ENCODE measurements around the gene M1AP.

The M1AP gene

DNA sequence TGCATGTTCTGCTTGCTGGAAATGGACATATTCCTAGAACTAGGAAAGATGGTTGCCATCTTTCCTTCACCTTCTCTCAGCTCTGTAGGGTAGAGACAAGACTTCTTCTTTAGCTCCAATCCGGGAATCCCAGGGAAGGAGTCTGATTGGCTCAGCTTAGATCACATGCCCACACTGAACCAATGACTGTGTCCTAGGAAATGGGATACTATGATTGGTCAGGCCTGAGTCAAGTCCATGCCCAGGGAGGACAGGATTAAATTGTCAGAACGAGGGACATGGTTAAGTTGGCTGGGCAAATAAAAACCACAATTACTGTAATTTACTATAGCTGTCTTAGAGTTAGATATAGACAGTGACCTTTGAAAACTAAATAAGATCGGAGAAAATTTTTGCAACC is 37.3 kb upstream of the M1AP start:
- Histone ChIP-seq H3K36me3 (ENCODE audit: control insufficient read depth in 5 of 5, insufficient read depth in 5 of 5, low read length in 5 of 5) (peaks cover 0 to under 1% (median 0%) of the 10 kb centered on the region in 5 donors), H3K4me3 (ENCODE audit: low read depth in 1 of 5, low read length in 5 of 5) (no peak overlapping the region), H3K27me3 (ENCODE audit: control insufficient read depth in 5 of 5, insufficient read depth in 4 of 5, low read length in 5 of 5) (no peaks in the 10 kb centered on the region), H3K9me3 (ENCODE audit: control insufficient read depth in 5 of 5, low read length in 5 of 5) (no peaks in the 10 kb centered on the region), H3K4me1 (ENCODE audit: control insufficient read depth in 5 of 5, insufficient read depth in 5 of 5, low read length in 5 of 5) (peaks cover 0 to 10% (median 4%) of the 10 kb centered on the region in 5 donors), H3K27ac (ENCODE audit: low read depth, low read length) (no peak overlapping the region), H3K9ac (ENCODE audit: low read length in 5 of 5) (no peak overlapping the region)

DNA sequence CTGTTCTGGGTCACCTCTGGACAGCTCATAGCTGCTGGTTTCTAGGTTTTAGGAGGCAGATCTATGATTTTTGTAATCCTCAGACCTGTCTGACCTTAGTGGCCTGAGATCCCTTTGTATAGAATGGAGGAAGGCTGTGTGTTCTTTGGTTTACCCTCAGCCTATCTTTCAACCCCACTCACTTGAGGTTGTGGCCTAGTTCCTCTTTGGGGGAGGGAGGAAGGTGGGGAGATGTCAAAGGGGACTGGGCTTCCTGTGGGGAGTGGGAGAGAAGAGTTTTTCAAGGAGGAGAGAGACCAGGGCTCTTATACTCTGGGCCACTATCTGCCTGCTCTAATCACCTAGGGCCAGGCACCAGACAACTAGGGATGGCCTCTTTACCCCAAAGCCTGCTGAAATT is 34.4 kb upstream of the M1AP start:
- Histone ChIP-seq H3K4me3 (ENCODE audit: low read depth in 1 of 5, low read length in 5 of 5) (no peak overlapping the region), H3K27ac (ENCODE audit: low read depth, low read length) (no peak overlapping the region), H3K4me1 (ENCODE audit: control insufficient read depth in 5 of 5, insufficient read depth in 5 of 5, low read length in 5 of 5) (peaks cover 0 to 14% (median 4%) of the 10 kb centered on the region in 5 donors), H3K9me3 (ENCODE audit: control insufficient read depth in 5 of 5, low read length in 5 of 5) (no peaks in the 10 kb centered on the region), H3K27me3 (ENCODE audit: control insufficient read depth in 5 of 5, insufficient read depth in 4 of 5, low read length in 5 of 5) (no peaks in the 10 kb centered on the region), H3K9ac (ENCODE audit: low read length in 5 of 5) (no peak overlapping the region), H3K36me3 (ENCODE audit: control insufficient read depth in 5 of 5, insufficient read depth in 5 of 5, low read length in 5 of 5) (peaks cover 0 to 20% (median 13%) of the 10 kb centered on the region in 5 donors)

DNA sequence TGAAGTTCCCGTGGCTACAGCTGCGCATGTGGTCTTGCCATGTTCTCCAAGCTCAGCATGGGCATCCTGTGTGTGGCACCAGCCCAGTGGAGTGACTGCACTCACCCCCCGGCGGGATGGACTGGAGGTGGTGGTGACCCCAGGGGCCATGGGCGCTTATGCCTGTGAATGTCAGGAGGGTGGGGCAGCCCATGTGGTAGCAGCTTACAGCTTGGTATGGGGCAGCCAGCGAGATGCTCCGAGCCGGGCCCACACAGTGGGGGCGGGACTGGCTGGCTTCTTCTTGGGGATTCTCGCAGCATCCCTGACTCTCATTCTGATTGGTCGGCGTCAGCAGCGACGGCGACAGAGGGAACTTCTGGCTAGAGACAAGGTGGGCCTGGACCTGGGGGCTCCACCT is 31.5 kb upstream of the M1AP start:
- no peaks in the 10 kb centered on the region for H3K9me3 ChIP-seq (ENCODE audit: control insufficient read depth in 5 of 5, low read length in 5 of 5)
- peaks cover 0 to 14% (median 4%) of the 10 kb centered on the region in 5 donors for H3K4me1 ChIP-seq (ENCODE audit: control insufficient read depth in 5 of 5, insufficient read depth in 5 of 5, low read length in 5 of 5)
- no peak overlapping the region for H3K4me3 ChIP-seq (ENCODE audit: low read depth in 1 of 5, low read length in 5 of 5)
- no peaks in the 10 kb centered on the region for H3K27me3 ChIP-seq (ENCODE audit: control insufficient read depth in 5 of 5, insufficient read depth in 4 of 5, low read length in 5 of 5)
- no peak overlapping the region for H3K27ac ChIP-seq (ENCODE audit: low read depth, low read length)
- H3K9ac ChIP-seq (ENCODE audit: low read length in 5 of 5): no peak overlapping the region
- H3K36me3 ChIP-seq (ENCODE audit: control insufficient read depth in 5 of 5, insufficient read depth in 5 of 5, low read length in 5 of 5): peaks cover 7 to 40% (median 28%) of the 10 kb centered on the region in 5 donors

DNA sequence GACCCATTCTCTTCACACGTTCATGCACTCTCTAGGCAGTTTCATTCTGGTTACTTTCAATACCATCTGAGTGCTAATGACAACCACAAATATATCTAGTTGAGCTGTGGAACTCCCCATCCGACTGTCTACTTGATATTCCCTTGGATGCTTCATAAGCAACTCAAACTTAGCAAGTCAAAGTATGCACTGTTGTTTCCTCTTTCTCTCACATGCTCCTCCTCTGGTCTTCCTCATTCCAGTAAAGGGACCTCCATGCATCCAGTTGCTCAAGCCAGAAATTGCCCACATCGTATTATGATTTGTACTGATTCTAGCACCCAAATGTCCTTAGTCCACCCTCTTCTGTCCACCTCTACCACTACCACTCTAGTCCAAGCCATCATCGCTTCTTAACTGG is 28.2 kb upstream of the M1AP start:
- peaks cover 7 to 46% (median 32%) of the 10 kb centered on the region in 5 donors for H3K36me3 ChIP-seq (ENCODE audit: control insufficient read depth in 5 of 5, insufficient read depth in 5 of 5, low read length in 5 of 5)
- no peaks in the 10 kb centered on the region for H3K27me3 ChIP-seq (ENCODE audit: control insufficient read depth in 5 of 5, insufficient read depth in 4 of 5, low read length in 5 of 5)
- H3K9me3 ChIP-seq (ENCODE audit: control insufficient read depth in 5 of 5, low read length in 5 of 5): no peaks in the 10 kb centered on the region
- H3K27ac ChIP-seq (ENCODE audit: low read depth, low read length): no peak overlapping the region
- no peak overlapping the region for H3K9ac ChIP-seq (ENCODE audit: low read length in 5 of 5)
- H3K4me1 ChIP-seq (ENCODE audit: control insufficient read depth in 5 of 5, insufficient read depth in 5 of 5, low read length in 5 of 5): peaks cover 4 to 26% (median 17%) of the 10 kb centered on the region in 5 donors
- H3K4me3 ChIP-seq (ENCODE audit: low read depth in 1 of 5, low read length in 5 of 5): no peak overlapping the region

DNA sequence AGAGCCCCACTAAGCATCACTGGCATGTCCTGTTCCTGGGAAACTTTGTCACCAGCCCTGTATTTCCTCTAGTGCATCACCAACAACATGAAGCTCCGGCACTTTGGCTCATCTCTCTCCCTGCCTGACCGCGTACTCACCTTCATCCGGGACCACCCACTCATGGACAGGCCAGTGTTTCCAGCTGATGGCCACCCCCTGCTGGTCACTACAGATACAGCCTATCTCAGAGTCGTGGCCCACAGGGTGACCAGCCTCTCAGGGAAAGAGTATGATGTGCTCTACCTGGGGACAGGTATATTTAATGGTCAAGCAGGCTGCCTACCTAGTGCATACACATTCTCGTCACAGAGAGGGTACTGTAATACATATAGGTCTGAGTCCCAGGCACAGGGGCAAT is 27.0 kb upstream of the M1AP start:
- Histone ChIP-seq H3K27me3 (ENCODE audit: control insufficient read depth in 5 of 5, insufficient read depth in 4 of 5, low read length in 5 of 5) (no peaks in the 10 kb centered on the region), H3K9me3 (ENCODE audit: control insufficient read depth in 5 of 5, low read length in 5 of 5) (no peaks in the 10 kb centered on the region), H3K4me3 (ENCODE audit: low read depth in 1 of 5, low read length in 5 of 5) (no peak overlapping the region), H3K4me1 (ENCODE audit: control insufficient read depth in 5 of 5, insufficient read depth in 5 of 5, low read length in 5 of 5) (peaks cover 5 to 29% (median 26%) of the 10 kb centered on the region in 5 donors), H3K27ac (ENCODE audit: low read depth, low read length) (no peak overlapping the region), H3K9ac (ENCODE audit: low read length in 5 of 5) (no peak overlapping the region), H3K36me3 (ENCODE audit: control insufficient read depth in 5 of 5, insufficient read depth in 5 of 5, low read length in 5 of 5) (peaks cover 7 to 42% (median 32%) of the 10 kb centered on the region in 5 donors)

DNA sequence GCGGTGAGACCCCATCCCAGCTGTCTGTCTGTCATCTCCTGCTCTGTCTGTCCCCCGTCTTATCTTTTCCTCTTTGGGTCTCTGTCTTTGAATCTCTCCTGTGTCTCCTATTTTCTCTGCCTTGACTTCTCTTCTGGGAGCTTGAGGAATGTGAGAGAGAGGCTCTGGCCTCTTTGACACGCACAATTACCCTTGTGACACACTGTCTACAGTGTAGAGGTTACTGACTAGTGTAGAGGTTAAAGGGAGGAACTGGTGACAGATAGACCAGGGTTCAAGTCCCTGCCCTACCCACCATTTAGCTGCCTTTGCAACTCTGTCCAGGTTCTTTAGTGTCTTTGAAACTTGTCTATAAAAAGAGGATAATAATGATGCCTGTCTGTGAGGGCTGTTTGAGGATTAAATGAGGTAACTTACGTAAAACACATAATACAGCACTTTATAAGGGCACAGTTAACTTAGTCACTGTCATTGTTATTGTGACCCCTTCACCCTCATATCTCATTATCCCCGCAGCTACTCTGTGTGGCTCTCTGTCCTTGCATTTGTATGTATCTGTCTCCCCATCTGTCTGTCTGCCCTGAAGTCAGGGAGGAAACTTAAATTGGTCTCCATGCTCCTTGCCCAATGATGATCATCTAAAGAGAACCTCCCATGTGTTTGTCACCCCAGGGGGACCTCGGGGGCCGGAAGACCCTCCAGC is 25.8 kb upstream of the M1AP start:
- Histone ChIP-seq H3K4me1 (ENCODE audit: control insufficient read depth in 5 of 5, insufficient read depth in 5 of 5, low read length in 5 of 5) (peaks cover 5 to 32% (median 30%) of the 10 kb centered on the region in 5 donors), H3K36me3 (ENCODE audit: control insufficient read depth in 5 of 5, insufficient read depth in 5 of 5, low read length in 5 of 5) (peaks cover 7 to 31% (median 22%) of the 10 kb centered on the region in 5 donors)

DNA sequence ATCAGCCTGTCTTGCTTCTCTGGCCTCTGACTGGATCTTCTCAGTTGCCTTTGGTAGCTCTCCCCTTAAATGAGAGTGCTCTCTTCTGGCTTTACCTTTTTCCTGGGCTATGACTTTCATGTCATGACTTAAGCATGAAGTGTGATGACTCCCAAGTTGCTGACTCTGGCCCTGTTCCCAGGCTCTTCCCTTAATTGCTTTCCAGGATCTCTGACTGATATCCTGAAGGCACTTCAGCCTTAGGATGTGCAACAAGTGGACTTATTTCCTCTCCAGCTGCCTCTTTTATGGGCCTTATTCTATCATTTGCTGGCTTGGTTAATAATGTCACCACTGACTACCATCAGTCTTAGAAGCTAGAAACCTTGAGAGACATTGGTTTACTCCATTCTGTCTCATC is 23.3 kb upstream of the M1AP start:
- no peak overlapping the region for H3K4me3 ChIP-seq (ENCODE audit: low read depth in 1 of 5, low read length in 5 of 5)
- H3K4me1 ChIP-seq (ENCODE audit: control insufficient read depth in 5 of 5, insufficient read depth in 5 of 5, low read length in 5 of 5): peaks cover 5 to 36% (median 31%) of the 10 kb centered on the region in 5 donors
- no peaks in the 10 kb centered on the region for H3K27me3 ChIP-seq (ENCODE audit: control insufficient read depth in 5 of 5, insufficient read depth in 4 of 5, low read length in 5 of 5)
- peaks cover 6 to 24% (median 20%) of the 10 kb centered on the region in 5 donors for H3K36me3 ChIP-seq (ENCODE audit: control insufficient read depth in 5 of 5, insufficient read depth in 5 of 5, low read length in 5 of 5)
- peak overlapping the region; percentile 82 for H3K27ac ChIP-seq (ENCODE audit: low read depth, low read length)
- H3K9me3 ChIP-seq (ENCODE audit: control insufficient read depth in 5 of 5, low read length in 5 of 5): no peaks in the 10 kb centered on the region
- peak overlapping the region in 1 of 5 donors; percentile 16 for H3K9ac ChIP-seq (ENCODE audit: low read length in 5 of 5)

More for the DNA sequence above, 25.8 kb upstream of the M1AP start:
- no peak overlapping the region for H3K4me3 ChIP-seq (ENCODE audit: low read depth in 1 of 5, low read length in 5 of 5)
- no peak overlapping the region for H3K27ac ChIP-seq (ENCODE audit: low read depth, low read length)
- no peaks in the 10 kb centered on the region for H3K9me3 ChIP-seq (ENCODE audit: control insufficient read depth in 5 of 5, low read length in 5 of 5)
- H3K9ac ChIP-seq (ENCODE audit: low read length in 5 of 5): no peak overlapping the region
- no peaks in the 10 kb centered on the region for H3K27me3 ChIP-seq (ENCODE audit: control insufficient read depth in 5 of 5, insufficient read depth in 4 of 5, low read length in 5 of 5)

DNA sequence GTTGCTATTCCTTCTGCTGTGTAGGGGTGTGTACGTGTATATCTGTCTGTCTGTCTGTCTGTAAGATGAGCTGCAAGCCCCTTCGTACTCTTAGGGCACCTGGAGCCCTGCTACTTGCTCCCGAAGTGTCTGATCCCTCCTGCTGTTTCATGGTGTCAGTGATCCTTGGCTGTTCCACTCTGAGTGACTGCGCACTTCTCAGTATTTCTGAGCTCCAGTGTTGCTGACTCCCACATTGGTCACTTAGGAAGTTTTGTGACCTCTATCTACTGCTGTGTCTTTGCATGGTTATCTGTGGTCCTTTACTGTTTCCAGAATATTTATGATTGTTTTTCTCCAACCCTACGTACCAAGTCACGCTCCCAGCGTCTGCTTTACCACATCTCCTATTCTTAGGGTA is 22.1 kb upstream of the M1AP start:
- Histone ChIP-seq H3K9ac (ENCODE audit: low read length in 5 of 5) (peak overlapping the region in 2 of 5 donors; percentile 29 to 44), H3K4me3 (ENCODE audit: low read depth in 1 of 5, low read length in 5 of 5) (peak overlapping the region in 1 of 5 donors; percentile 25), H3K27me3 (ENCODE audit: control insufficient read depth in 5 of 5, insufficient read depth in 4 of 5, low read length in 5 of 5) (no peaks in the 10 kb centered on the region), H3K27ac (ENCODE audit: low read depth, low read length) (peak overlapping the region; percentile 82), H3K9me3 (ENCODE audit: control insufficient read depth in 5 of 5, low read length in 5 of 5) (no peaks in the 10 kb centered on the region), H3K4me1 (ENCODE audit: control insufficient read depth in 5 of 5, insufficient read depth in 5 of 5, low read length in 5 of 5) (peaks cover 5 to 36% (median 31%) of the 10 kb centered on the region in 5 donors), H3K36me3 (ENCODE audit: control insufficient read depth in 5 of 5, insufficient read depth in 5 of 5, low read length in 5 of 5) (peaks cover 0 to 12% (median 9%) of the 10 kb centered on the region in 5 donors)

DNA sequence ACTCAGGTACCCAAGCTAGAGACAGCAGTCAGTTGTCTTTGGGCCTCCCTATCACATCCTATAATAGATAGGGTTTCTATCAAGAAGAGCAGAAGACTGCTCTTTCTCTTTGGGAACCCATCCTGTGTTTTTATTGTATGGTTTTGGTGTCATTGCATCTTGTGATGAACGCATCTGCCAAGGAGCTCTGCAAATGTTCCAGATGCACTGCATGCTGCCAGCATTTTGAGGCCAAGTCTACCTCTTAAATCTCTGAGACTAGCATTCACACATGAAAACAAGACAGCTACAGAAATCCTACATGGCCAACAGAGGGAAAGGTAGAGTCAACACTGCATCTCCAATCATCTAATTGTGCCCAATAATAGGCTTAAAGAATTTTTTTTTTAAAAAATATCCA is 20.0 kb upstream of the M1AP start:
- H3K9me3 ChIP-seq (ENCODE audit: control insufficient read depth in 5 of 5, low read length in 5 of 5): no peaks in the 10 kb centered on the region
- H3K27me3 ChIP-seq (ENCODE audit: control insufficient read depth in 5 of 5, insufficient read depth in 4 of 5, low read length in 5 of 5): no peaks in the 10 kb centered on the region
- H3K27ac ChIP-seq (ENCODE audit: low read depth, low read length): no peak overlapping the region
- H3K9ac ChIP-seq (ENCODE audit: low read length in 5 of 5): no peak overlapping the region
- peaks cover 5 to 32% (median 25%) of the 10 kb centered on the region in 5 donors for H3K4me1 ChIP-seq (ENCODE audit: control insufficient read depth in 5 of 5, insufficient read depth in 5 of 5, low read length in 5 of 5)
- H3K4me3 ChIP-seq (ENCODE audit: low read depth in 1 of 5, low read length in 5 of 5): no peak overlapping the region
- H3K36me3 ChIP-seq (ENCODE audit: control insufficient read depth in 5 of 5, insufficient read depth in 5 of 5, low read length in 5 of 5): peaks cover 0 to 4% (median 0%) of the 10 kb centered on the region in 5 donors

DNA sequence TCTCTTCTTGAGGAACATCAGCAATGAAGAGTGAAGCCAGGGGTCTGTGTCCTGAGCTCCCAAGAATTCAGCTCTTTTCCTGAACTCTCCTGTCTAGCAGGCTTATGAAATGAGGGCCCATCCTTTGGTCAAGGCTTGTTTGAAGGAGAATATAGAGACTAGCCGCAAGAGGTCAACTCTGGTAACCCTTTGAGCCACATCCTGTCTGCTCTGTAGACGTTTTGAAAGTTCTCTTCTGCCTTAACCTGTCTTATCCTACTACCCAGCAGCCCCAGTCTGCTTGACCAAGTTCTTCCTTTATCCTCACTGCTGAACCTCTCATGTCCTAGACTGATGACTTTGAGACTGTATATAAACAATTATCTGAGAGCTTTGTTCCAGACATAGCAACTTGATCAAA is 11.3 kb upstream of the M1AP start:
- Histone ChIP-seq H3K4me1 (ENCODE audit: control insufficient read depth in 5 of 5, insufficient read depth in 5 of 5, low read length in 5 of 5) (peaks cover 3 to 7% (median 6%) of the 10 kb centered on the region in 5 donors), H3K27me3 (ENCODE audit: control insufficient read depth in 5 of 5, insufficient read depth in 4 of 5, low read length in 5 of 5) (no peaks in the 10 kb centered on the region), H3K9ac (ENCODE audit: low read length in 5 of 5) (no peak overlapping the region), H3K27ac (ENCODE audit: low read depth, low read length) (no peak overlapping the region), H3K9me3 (ENCODE audit: control insufficient read depth in 5 of 5, low read length in 5 of 5) (no peaks in the 10 kb centered on the region), H3K4me3 (ENCODE audit: low read depth in 1 of 5, low read length in 5 of 5) (no peak overlapping the region), H3K36me3 (ENCODE audit: control insufficient read depth in 5 of 5, insufficient read depth in 5 of 5, low read length in 5 of 5) (peaks cover 11 to 41% (median 20%) of the 10 kb centered on the region in 5 donors)

All from subcutaneous abdominal adipose tissue (tissue), 5 donors.